Spleen (tissue), 3 donors: ENCODE data around the gene CABLES1.

Experiments
- POLR2A ChIP-seq, 3 donors: fragments of 450-650 bp; IDR thresholded peaks; one replicate each; pipeline ENCODE4 v1.5.1; 2017; ENCODE audit warnings: antibody characterized with exemption in 3 of 3, mild to moderate bottlenecking in 1 of 3
- POLR2AphosphoS5 ChIP-seq, 3 donors: sonication (generic); formaldehyde crosslinking; IDR thresholded peaks; one replicate each; pipeline ENCODE4 v1.5.1; 2017; ENCODE audit warnings: antibody characterized with exemption in 3 of 3

- no peak for TF ChIP-seq POLR2AphosphoS5 (IDR thresholded peaks at IDR 0.05)
- no peak for TF ChIP-seq POLR2A (IDR thresholded peaks at IDR 0.05)
Observed at GRCh38 chr18:23203891-23204432, 68.7 kb downstream of the CABLES1 start.
